Upper lobe of right lung (tissue), 1 donor: ENCODE data around the gene KCNJ14. TPM values are rescaled to one million over a fixed set of nuclear protein-coding genes. Genes with fewer than 3 reads are reported as not detected.

Experiments used
- ATAC-seq: fragments of 200-7000 bp; cut with Tn5 transposase; one replicate; pipeline ENCODE4 v1.9.1; 2020; ENCODE audit warnings: mild to moderate bottlenecking, moderate library complexity
- DNase-seq: peaks from one replicate; pipeline ENCODE4 v3.0.0-alpha.2; 2020
- H3K27ac ChIP-seq: fragments of 200-600 bp; one replicate; pipeline ENCODE4 v1.8.0; 2022
- H3K27me3 ChIP-seq: fragments of 200-600 bp; one replicate; pipeline ENCODE4 v1.8.0; 2022; ENCODE audit warnings: mild to moderate bottlenecking
- H3K36me3 ChIP-seq: fragments of 200-600 bp; one replicate; pipeline ENCODE4 v1.8.0; 2022
- H3K4me1 ChIP-seq: fragments of 200-600 bp; one replicate; pipeline ENCODE4 v1.8.0; 2022
- H3K4me3 ChIP-seq: fragments of 200-600 bp; one replicate; pipeline ENCODE4 v1.8.0; 2022; ENCODE audit warnings: mild to moderate bottlenecking
- H3K9me3 ChIP-seq: fragments of 200-600 bp; one replicate; pipeline ENCODE4 v1.8.0; 2022
- CTCF ChIP-seq: fragments of 200-600 bp; IDR thresholded peaks from one replicate; pipeline ENCODE4 v1.8.0; 2022; ENCODE audit warnings: antibody characterized with exemption
- intact Hi-C: fragments of 100-400 bp; cut with DNase I; formaldehyde crosslinking; loops from one replicate; pipeline ENCODE4 v1.11.0; 2022
- total RNA-seq: library from RNA; stranded (reverse); fragmentation: NEBNext Ultra II Directional; extraction: Animal tissue kit (Norgen Biotek cat#: 25700); gene quantifications from one replicate; pipeline ENCODE4 v1.2.1, GENCODE V29; 2021
- donor health status: DM: no; HTN: yes; CAD: no; lungs with severe emphysema.

The KCNJ14 gene
- total RNA-seq, 1 donor from 2014 or later, result 1.1 TPM

- intact Hi-C loops, result no loop called here
- H3K4me1 ChIP-seq, result peaks cover 10% of the 10 kb centered on the region
- H3K36me3 ChIP-seq, result peaks cover 80% of the 10 kb centered on the region
- H3K27ac ChIP-seq, result no peak overlapping the region
- no peak for TF ChIP-seq CTCF
- DNase-seq, result no peak
- no peaks in the 10 kb centered on the region for H3K27me3 ChIP-seq
- no peaks in the 10 kb centered on the region for H3K9me3 ChIP-seq
- ATAC-seq, result no peak
- no peak overlapping the region for H3K4me3 ChIP-seq
These were observed 18.0 kb downstream of the KCNJ14 start for GRCh38 chr19:48473161-48473966.

GRCh38 chr19:48474084-48474592 is 18.8 kb downstream of the KCNJ14 start:
- no peaks in the 10 kb centered on the region for H3K27me3 ChIP-seq
- no peaks in the 10 kb centered on the region for H3K9me3 ChIP-seq
- no peak overlapping the region for H3K4me3 ChIP-seq
- no peak for ATAC-seq
- H3K27ac ChIP-seq, result no peak overlapping the region
- H3K4me1 ChIP-seq, result peaks cover 9% of the 10 kb centered on the region
- peaks cover 80% of the 10 kb centered on the region for H3K36me3 ChIP-seq
- TF ChIP-seq CTCF, result no peak
- intact Hi-C loops, result no loop called here
- DNase-seq, result no peak

GRCh38 chr19:48475369-48476068 is 20.1 kb downstream of the KCNJ14 start:
- Histone ChIP-seq H3K9me3 (no peaks in the 10 kb centered on the region), H3K4me1 (peaks cover 7% of the 10 kb centered on the region), H3K27me3 (no peaks in the 10 kb centered on the region), H3K36me3 (peaks cover 78% of the 10 kb centered on the region), H3K4me3 (no peak overlapping the region), H3K27ac (no peak overlapping the region)
- DNase-seq (no peak), ATAC-seq (no peak)
- intact Hi-C loops, result no loop called here
- no peak for TF ChIP-seq CTCF

GRCh38 chr19:48476176-48476575 is 20.8 kb downstream of the KCNJ14 start:
- no peaks in the 10 kb centered on the region for H3K9me3 ChIP-seq
- DNase-seq (no peak), ATAC-seq (no peak)
- H3K4me3 ChIP-seq, result no peak overlapping the region
- no peaks in the 10 kb centered on the region for H3K27me3 ChIP-seq
- H3K4me1 ChIP-seq, result peaks cover 9% of the 10 kb centered on the region
- peaks cover 72% of the 10 kb centered on the region for H3K36me3 ChIP-seq
- H3K27ac ChIP-seq, result no peak overlapping the region
- intact Hi-C loops, result no loop called here
- no peak for TF ChIP-seq CTCF

- no peak overlapping the region for H3K4me3 ChIP-seq
- intact Hi-C loops, result no loop called here
- H3K9me3 ChIP-seq, result no peaks in the 10 kb centered on the region
- H3K27ac ChIP-seq, result no peak overlapping the region
- DNase-seq (no peak), ATAC-seq (no peak)
- H3K4me1 ChIP-seq, result peaks cover 19% of the 10 kb centered on the region
- no peaks in the 10 kb centered on the region for H3K27me3 ChIP-seq
- peaks cover 62% of the 10 kb centered on the region for H3K36me3 ChIP-seq
- no peak for TF ChIP-seq CTCF
These were observed 21.8 kb downstream of the KCNJ14 start for GRCh38 chr19:48477067-48477685.
